Sciatic nerve (tissue), 2 donors: ENCODE measurements around the gene RP9. TPM values are rescaled to one million over a fixed set of nuclear protein-coding genes. Genes with fewer than 3 reads are reported as not detected.

Experiments used
- ATAC-seq: fragments of 200-7000 bp; cut with Tn5 transposase; one replicate; pipeline ENCODE4 v1.9.1; 2020; ENCODE audit warnings: mild to moderate bottlenecking, moderate library complexity
- DNase-seq: peaks from one replicate; pipeline ENCODE4 v3.0.0-alpha.2; 2020; ENCODE audit warnings: low spot score
- intact Hi-C: fragments of 100-400 bp; cut with DNase I; formaldehyde crosslinking; loops from one replicate; pipeline ENCODE4 v1.14.2; 2022
- total RNA-seq: library from RNA; stranded (reverse); fragmentation: NEBNext Ultra II Directional; extraction: Animal tissue kit (Norgen Biotek cat#: 25700); gene quantifications from one replicate; pipeline ENCODE4 v1.2.1, GENCODE V29; 2021
- donor health status: DM: no; HTN: no; CAD: no.
- donor health status: DM: no; HTN: no; CAD: no.

Gene RP9
- total RNA-seq, 1 donor from 2014 or later: 11.6 TPM

- ATAC-seq: no peak
- no peak for DNase-seq
- intact Hi-C loops: no loop called here
These were observed 38.4 kb downstream of the RP9 start for GRCh38 chr7:33070831-33071230.

- ATAC-seq: no peak
- intact Hi-C loops: no loop called here
- no peak for DNase-seq
These were observed 38.9 kb downstream of the RP9 start for GRCh38 chr7:33070277-33070676.

GRCh38 chr7:33067921-33068320 lies 41.3 kb downstream of the RP9 start:
- intact Hi-C loops: no loop called here
- no peak for ATAC-seq
- DNase-seq: no peak

- ATAC-seq (no peak), DNase-seq (no peak)
- intact Hi-C loops: no loop called here
These were observed 42.4 kb downstream of the RP9 start for GRCh38 chr7:33066771-33067170.

GRCh38 chr7:33065981-33066380 lies 43.2 kb downstream of the RP9 start:
- intact Hi-C loops: no loop called here
- ATAC-seq: no peak
- DNase-seq: no peak

GRCh38 chr7:33062782-33063443 lies 46.3 kb downstream of the RP9 start:
- DNase-seq: peak; percentile 96
- peak; percentile 100 for ATAC-seq
- intact Hi-C loops: no loop called here

GRCh38 chr7:33062023-33062781 lies 47.0 kb downstream of the RP9 start, which contains the start of gene NT5C3A:
Gene NT5C3A, minus strand, starts transcription at chr7:33062776. Its CDS starts 71 bp downstream, at chr7:33062705.
- intact Hi-C loops: no loop called here
- DNase-seq: no peak
- peak; percentile 53 for ATAC-seq

GRCh38 chr7:33061282-33061937 lies 47.8 kb downstream of the RP9 start:
- DNase-seq (no peak), ATAC-seq (no peak)
- intact Hi-C loops: no loop called here

GRCh38 chr7:33059635-33060034 lies 49.6 kb downstream of the RP9 start:
- intact Hi-C loops: no loop called here
- no peak for ATAC-seq

GRCh38 chr7:33055158-33055557 lies 54.0 kb downstream of the RP9 start:
- intact Hi-C loops: no loop called here
- no peak for DNase-seq
- no peak for ATAC-seq

More at GRCh38 chr7:33059635-33060034, 49.6 kb downstream of the RP9 start:
- DNase-seq: no peak

GRCh38 chr7:33054261-33054964 lies 54.8 kb downstream of the RP9 start:
- no peak for DNase-seq
- intact Hi-C loops: no loop called here
- no peak for ATAC-seq

GRCh38 chr7:33053721-33054120 lies 55.5 kb downstream of the RP9 start:
- no peak for DNase-seq
- no peak for ATAC-seq
- intact Hi-C loops: no loop called here

- ATAC-seq: peak; percentile 78
- no peak for DNase-seq
- intact Hi-C loops: no loop called here
These were observed 58.5 kb downstream of the RP9 start for GRCh38 chr7:33050535-33051318.

- ATAC-seq: no peak
- DNase-seq: no peak
- intact Hi-C loops: no loop called here
These were observed 60.5 kb downstream of the RP9 start for GRCh38 chr7:33048704-33049103.

- intact Hi-C loops: no loop called here
- ATAC-seq: no peak
- no peak for DNase-seq
These were observed 60.9 kb downstream of the RP9 start for GRCh38 chr7:33048257-33048656.

GRCh38 chr7:33044986-33045385 lies 64.2 kb downstream of the RP9 start:
- ATAC-seq: no peak
- no peak for DNase-seq
- intact Hi-C loops: no loop called here
